Right lobe of liver (tissue), 4 donors: Measurements from ENCODE around the gene NPEPPS.
"Not testable (repeated sequence)": the region's sequence is repeated elsewhere in the genome, so short reads cannot be mapped to it uniquely, and the experiment has no call there.

ENCODE experiments used
- CTCF ChIP-seq, 4 donors: fragments of 200-600 bp in 3 of 4; fragments of 450-650 bp in 1 of 4; IDR thresholded peaks; one replicate each; pipeline versions ENCODE4 v1.5.1 to v1.8.0; 2016 to 2022; ENCODE audit warnings: antibody characterized with exemption in 4 of 4, mild to moderate bottlenecking in 2 of 4
- POLR2A ChIP-seq: fragments of 450-650 bp; IDR thresholded peaks from one replicate; pipeline ENCODE4 v1.6.1; 2017; ENCODE audit warnings: antibody characterized with exemption, mild to moderate bottlenecking
- donor health status: DM: no; HTN: no; CAD: no.
- donor health status: DM: no; HTN: no; CAD: no.
- donor health status: DM: no; HTN: yes; CAD: no.

GRCh38 chr17:47593522-47593921 lies 62.6 kb downstream of the NPEPPS start:
- TF ChIP-seq CTCF (IDR thresholded peaks at IDR 0.05); POLR2A: not testable (repeated sequence)
